Astrocyte (in vitro differentiated cells and primary cell): ENCODE measurements around the gene PHF1. TPM values are rescaled to one million over a fixed set of nuclear protein-coding genes. Genes with fewer than 3 reads are reported as not detected.

Source experiments
- DNase-seq: peaks from one replicate; pipeline ENCODE4 v3.0.0-alpha.2; 2010; ENCODE audit warnings: low read depth
- FAIRE-seq: peaks from 2 replicates; lab custom pipeline; 2011; peaks lifted over from hg19 to GRCh38; lab: Jason Lieb, UNC
- H2AFZ ChIP-seq: 2 replicates; pipeline ENCODE4 v1.6.0; 2012; ENCODE audit warnings: low read depth, low read length, inconsistent platforms
- H3K27ac ChIP-seq: 2 replicates; pipeline ENCODE4 v1.5.1; 2011; ENCODE audit warnings: low read depth, low read length, inconsistent platforms
- H3K27me3 ChIP-seq: 2 replicates; pipeline ENCODE4 v1.6.0; 2011; ENCODE audit warnings: low read length, inconsistent platforms; ENCODE audit not compliant: insufficient read depth
- H3K36me3 ChIP-seq: 2 replicates; pipeline ENCODE4 v1.5.1; 2011; ENCODE audit warnings: low read length, inconsistent platforms; ENCODE audit not compliant: insufficient read depth
- H3K4me1 ChIP-seq: 2 replicates; pipeline ENCODE4 v1.5.1; 2011; ENCODE audit warnings: low read length, inconsistent platforms; ENCODE audit not compliant: insufficient read depth
- H3K4me2 ChIP-seq: 2 replicates; pipeline ENCODE4 v1.6.0; 2012; ENCODE audit warnings: low read length, inconsistent platforms
- H3K4me3 ChIP-seq: 2 replicates; pipeline ENCODE4 v1.5.1; 2011; ENCODE audit warnings: low read depth, mild to moderate bottlenecking, low read length, inconsistent platforms; ENCODE audit not compliant: insufficient read depth
- H3K79me2 ChIP-seq: 2 replicates; pipeline ENCODE4 v1.6.0; 2012; ENCODE audit warnings: mild to moderate bottlenecking, low read length, inconsistent platforms; ENCODE audit not compliant: insufficient read depth
- H3K9ac ChIP-seq: 2 replicates; pipeline ENCODE4 v1.6.0; 2012; ENCODE audit warnings: mild to moderate bottlenecking, low read length, inconsistent platforms
- H3K9me3 ChIP-seq: 2 replicates; pipeline ENCODE4 v1.5.1; 2012; ENCODE audit warnings: low read depth, mild to moderate bottlenecking, low read length, inconsistent platforms; ENCODE audit not compliant: insufficient read depth
- H4K20me1 ChIP-seq: 2 replicates; pipeline ENCODE4 v1.6.0; 2012; ENCODE audit warnings: low read length, inconsistent platforms; ENCODE audit not compliant: insufficient read depth
- H3K27ac Mint-ChIP-seq: one replicate; pipeline ENCODE4 v1.8.0; 2021; ENCODE audit warnings: mild to moderate bottlenecking, mixed read lengths; ENCODE audit not compliant: unreplicated experiment
- H3K27me3 Mint-ChIP-seq: one replicate; pipeline ENCODE4 v1.8.0; 2021; ENCODE audit warnings: low read depth, mixed read lengths; ENCODE audit not compliant: unreplicated experiment
- H3K36me3 Mint-ChIP-seq: one replicate; pipeline ENCODE4 v1.8.0; 2021; ENCODE audit warnings: low read depth, mixed read lengths; ENCODE audit not compliant: unreplicated experiment
- H3K4me1 Mint-ChIP-seq: one replicate; pipeline ENCODE4 v1.8.0; 2021; ENCODE audit warnings: low read depth, mixed read lengths; ENCODE audit not compliant: unreplicated experiment
- H3K4me3 Mint-ChIP-seq: one replicate; pipeline ENCODE4 v1.8.0; 2021; ENCODE audit warnings: mild to moderate bottlenecking, moderate library complexity, mixed read lengths; ENCODE audit not compliant: unreplicated experiment
- H3K9me3 Mint-ChIP-seq: one replicate; pipeline ENCODE4 v1.8.0; 2021; ENCODE audit warnings: mild to moderate bottlenecking, mixed read lengths; ENCODE audit not compliant: unreplicated experiment
- EZH2 ChIP-seq: IDR thresholded peaks from 2 replicates; pipeline ENCODE4 v1.6.1; 2012; ENCODE audit warnings: mild to moderate bottlenecking, low read length, inconsistent platforms; ENCODE audit not compliant: insufficient read depth
- total RNA-seq: library from RNA; stranded (reverse); gene quantifications from 2 replicates; pipeline ENCODE4 v1.2.1, GENCODE V29; 2021
- TF ChIP-seq, protein P1 (sequence below): IDR thresholded peaks from 2 replicates; pipeline ENCODE4 v1.5.1; 2011; ENCODE audit warnings: low read depth, mild to moderate bottlenecking, inconsistent platforms, low read length, moderate library complexity; ENCODE audit not compliant: insufficient read depth

PHF1 gene
- total RNA-seq, 1 donor from 2014 or later: 34.3 TPM

DNA sequence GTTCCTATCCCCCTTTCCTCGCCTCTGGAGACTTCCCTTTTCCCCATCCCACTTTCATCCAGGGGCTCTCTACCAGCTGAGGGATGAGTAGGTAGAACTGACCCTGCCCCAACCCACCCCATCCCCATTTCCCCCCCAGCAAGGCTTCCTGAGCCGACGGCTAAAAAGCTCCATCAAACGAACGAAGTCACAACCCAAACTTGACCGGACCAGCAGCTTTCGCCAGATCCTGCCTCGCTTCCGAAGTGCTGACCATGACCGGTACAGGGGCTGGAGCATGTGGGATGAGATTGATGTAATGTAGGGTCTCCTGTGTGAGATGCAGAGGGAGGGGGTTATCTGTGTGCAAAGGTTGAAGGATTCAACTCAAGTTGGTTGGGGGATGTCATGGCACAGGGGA is 21.7 kb downstream of the PHF1 start:
- no peak overlapping the region for H3K9ac ChIP-seq
- no peaks in the 10 kb centered on the region for H3K27me3 Mint-ChIP-seq
- TF ChIP-seq, protein P1, sequence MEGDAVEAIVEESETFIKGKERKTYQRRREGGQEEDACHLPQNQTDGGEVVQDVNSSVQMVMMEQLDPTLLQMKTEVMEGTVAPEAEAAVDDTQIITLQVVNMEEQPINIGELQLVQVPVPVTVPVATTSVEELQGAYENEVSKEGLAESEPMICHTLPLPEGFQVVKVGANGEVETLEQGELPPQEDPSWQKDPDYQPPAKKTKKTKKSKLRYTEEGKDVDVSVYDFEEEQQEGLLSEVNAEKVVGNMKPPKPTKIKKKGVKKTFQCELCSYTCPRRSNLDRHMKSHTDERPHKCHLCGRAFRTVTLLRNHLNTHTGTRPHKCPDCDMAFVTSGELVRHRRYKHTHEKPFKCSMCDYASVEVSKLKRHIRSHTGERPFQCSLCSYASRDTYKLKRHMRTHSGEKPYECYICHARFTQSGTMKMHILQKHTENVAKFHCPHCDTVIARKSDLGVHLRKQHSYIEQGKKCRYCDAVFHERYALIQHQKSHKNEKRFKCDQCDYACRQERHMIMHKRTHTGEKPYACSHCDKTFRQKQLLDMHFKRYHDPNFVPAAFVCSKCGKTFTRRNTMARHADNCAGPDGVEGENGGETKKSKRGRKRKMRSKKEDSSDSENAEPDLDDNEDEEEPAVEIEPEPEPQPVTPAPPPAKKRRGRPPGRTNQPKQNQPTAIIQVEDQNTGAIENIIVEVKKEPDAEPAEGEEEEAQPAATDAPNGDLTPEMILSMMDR: no peak
- TF ChIP-seq EZH2: no peak
- H4K20me1 ChIP-seq: peaks cover 58% of the 10 kb centered on the region
- H2AFZ ChIP-seq: no peak overlapping the region
- H3K27me3 ChIP-seq: no peaks in the 10 kb centered on the region
- peaks cover 19% of the 10 kb centered on the region for H3K36me3 Mint-ChIP-seq
- no peak overlapping the region for H3K27ac ChIP-seq
- H3K27ac Mint-ChIP-seq: peak overlapping the region; percentile 67
- H3K79me2 ChIP-seq: peaks cover 32% of the 10 kb centered on the region
- peaks cover 42% of the 10 kb centered on the region for H3K4me1 ChIP-seq
- peaks cover 54% of the 10 kb centered on the region for H3K4me1 Mint-ChIP-seq
- peak overlapping the region; percentile 50 for H3K4me2 ChIP-seq
- H3K9me3 ChIP-seq: no peaks in the 10 kb centered on the region
- no peak for DNase-seq
- H3K36me3 ChIP-seq: peaks cover 16% of the 10 kb centered on the region
- no peaks in the 10 kb centered on the region for H3K9me3 Mint-ChIP-seq
- peak overlapping the region; percentile 70 for H3K4me3 Mint-ChIP-seq
- no peak overlapping the region for H3K4me3 ChIP-seq
- FAIRE-seq: no peak

DNA sequence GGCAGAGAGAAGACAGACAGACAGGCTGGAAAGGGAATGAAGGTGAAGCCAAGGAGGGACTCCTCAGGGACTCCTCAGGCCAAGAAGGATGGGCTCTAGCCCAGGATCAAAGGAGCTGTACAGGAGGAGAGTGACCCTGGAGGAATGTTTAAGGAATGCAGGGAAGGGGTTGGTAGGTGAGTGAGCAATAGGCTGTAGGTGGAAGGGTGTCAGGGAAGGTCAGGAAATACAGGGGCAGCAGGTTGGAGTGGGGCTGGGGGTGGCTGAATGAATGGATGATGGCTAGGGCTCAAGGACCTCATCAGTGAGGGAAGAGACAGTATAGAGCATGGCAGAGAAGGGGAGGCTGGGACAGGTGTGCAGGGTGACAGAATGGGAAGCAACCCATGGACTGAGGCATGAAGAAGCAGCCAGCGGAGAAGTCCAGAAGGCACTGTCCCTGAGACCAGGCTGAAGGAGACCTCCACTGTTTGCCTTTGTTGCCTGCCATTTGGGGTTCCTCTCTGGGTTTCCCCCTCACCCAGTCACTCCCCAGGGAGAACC is 22.3 kb downstream of the PHF1 start:
- H4K20me1 ChIP-seq: peaks cover 58% of the 10 kb centered on the region
- Mint-ChIP-seq H3K36me3 (peaks cover 19% of the 10 kb centered on the region), H3K4me3 (peak overlapping the region; percentile 70), H3K27ac (peak overlapping the region; percentile 67), H3K27me3 (no peaks in the 10 kb centered on the region), H3K4me1 (peaks cover 54% of the 10 kb centered on the region), H3K9me3 (no peaks in the 10 kb centered on the region)
- TF ChIP-seq, protein P1: no peak
- TF ChIP-seq EZH2: no peak
- peaks cover 19% of the 10 kb centered on the region for H3K36me3 ChIP-seq
- no peak overlapping the region for H3K27ac ChIP-seq
- peaks cover 31% of the 10 kb centered on the region for H3K79me2 ChIP-seq
- no peaks in the 10 kb centered on the region for H3K27me3 ChIP-seq
- H3K9ac ChIP-seq: peak overlapping the region; percentile 40
- FAIRE-seq (no peak), DNase-seq (no peak)
- H3K9me3 ChIP-seq: no peaks in the 10 kb centered on the region
- H2AFZ ChIP-seq: no peak overlapping the region
- peaks cover 41% of the 10 kb centered on the region for H3K4me1 ChIP-seq
- no peak overlapping the region for H3K4me3 ChIP-seq
- H3K4me2 ChIP-seq: peak overlapping the region; percentile 50

DNA sequence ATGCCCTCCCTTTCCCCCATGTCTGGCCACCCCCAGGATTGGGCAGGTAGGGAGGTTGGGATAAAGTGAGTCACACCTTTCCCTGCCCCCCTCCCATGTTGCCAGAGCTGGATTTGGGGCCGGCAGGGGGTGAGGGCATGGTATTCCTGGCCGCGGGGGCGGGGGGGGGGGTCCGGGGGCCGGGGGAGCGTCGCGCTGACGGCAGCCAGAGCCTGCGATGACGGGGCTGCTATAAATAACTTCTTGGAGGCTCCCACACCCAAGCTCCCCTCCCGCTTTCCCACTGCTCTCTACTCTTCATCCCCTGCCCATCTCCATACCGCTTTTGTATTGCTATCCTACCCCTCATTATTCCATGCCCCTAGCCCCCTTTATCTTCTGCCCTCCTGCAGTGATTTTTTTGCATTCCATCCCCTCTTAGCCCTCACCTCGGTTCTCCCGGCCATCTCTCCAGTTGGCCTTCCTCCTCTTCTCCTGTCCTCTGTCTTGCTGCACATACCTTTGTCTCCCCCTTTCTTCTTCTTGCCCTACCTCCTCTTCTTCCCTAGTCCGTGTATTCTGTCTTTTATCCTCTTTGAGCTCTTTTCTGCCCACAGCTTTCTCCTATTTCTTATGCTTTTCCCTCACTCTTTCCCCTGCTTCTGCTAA is 22.9 kb downstream of the PHF1 start:
- no peak overlapping the region for H2AFZ ChIP-seq
- Mint-ChIP-seq H3K27ac (peak overlapping the region; percentile 67), H3K4me3 (peak overlapping the region; percentile 66), H3K9me3 (no peaks in the 10 kb centered on the region), H3K27me3 (no peaks in the 10 kb centered on the region), H3K4me1 (peaks cover 50% of the 10 kb centered on the region), H3K36me3 (peaks cover 25% of the 10 kb centered on the region)
- peaks cover 26% of the 10 kb centered on the region for H3K79me2 ChIP-seq
- H3K9me3 ChIP-seq: no peaks in the 10 kb centered on the region
- no peak overlapping the region for H3K4me3 ChIP-seq
- TF ChIP-seq, protein P1: no peak
- no peak for TF ChIP-seq EZH2
- FAIRE-seq: no peak
- no peaks in the 10 kb centered on the region for H3K27me3 ChIP-seq
- H4K20me1 ChIP-seq: peaks cover 56% of the 10 kb centered on the region
- peak overlapping the region; percentile 5 for H3K27ac ChIP-seq
- peak overlapping the region; percentile 82 for H3K4me2 ChIP-seq
- peak overlapping the region; percentile 79 for H3K9ac ChIP-seq
- peak; percentile 56 for DNase-seq
- peaks cover 36% of the 10 kb centered on the region for H3K4me1 ChIP-seq
- H3K36me3 ChIP-seq: peaks cover 22% of the 10 kb centered on the region
